ENCODE data around the gene ROBO2. TPM values are rescaled to one million over a fixed set of nuclear protein-coding genes. Genes with fewer than 3 reads are reported as not detected.

Gene ROBO2
- total RNA-seq, 4 donors from 2014 or later = 4.7 to 8.4 (median 6.6) TPM

DNA sequence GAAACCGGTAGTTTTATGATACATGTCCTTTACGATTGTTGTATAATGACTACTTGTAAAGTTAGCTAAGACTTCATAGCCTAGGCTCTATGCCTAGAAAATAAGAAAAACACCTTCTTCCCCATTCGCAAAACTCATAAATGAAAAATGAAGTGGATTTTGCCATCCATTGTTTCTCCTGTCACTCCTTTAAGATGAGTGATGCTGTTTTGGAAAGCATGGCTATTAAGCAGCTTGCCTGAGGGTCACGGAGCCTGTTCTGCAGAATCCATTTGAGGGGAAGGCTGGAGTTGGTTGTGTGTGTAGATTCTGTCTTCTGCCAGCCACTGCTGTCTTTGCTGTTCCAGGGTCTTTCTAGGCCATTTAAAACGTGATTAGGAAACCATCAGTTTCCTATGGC is 31.5 kb downstream of the ROBO2 start:
- no peak overlapping the region for H3K4me3 ChIP-seq
- WGBS, 2 donors = 38 to 48% methylated on average over 5 of the region's 5 CpGs
- no peaks in the 10 kb centered on the region for H3K36me3 ChIP-seq
- H3K27me3 ChIP-seq = no peaks in the 10 kb centered on the region
- H3K4me1 ChIP-seq = peaks cover 0 to 24% (median 2%) of the 10 kb centered on the region in 3 donors
- intact Hi-C loops (cut with DNase I) = no loop called here
- no peak for TF ChIP-seq POLR2A (IDR thresholded peaks at IDR 0.05)
- TF ChIP-seq, protein P1, sequence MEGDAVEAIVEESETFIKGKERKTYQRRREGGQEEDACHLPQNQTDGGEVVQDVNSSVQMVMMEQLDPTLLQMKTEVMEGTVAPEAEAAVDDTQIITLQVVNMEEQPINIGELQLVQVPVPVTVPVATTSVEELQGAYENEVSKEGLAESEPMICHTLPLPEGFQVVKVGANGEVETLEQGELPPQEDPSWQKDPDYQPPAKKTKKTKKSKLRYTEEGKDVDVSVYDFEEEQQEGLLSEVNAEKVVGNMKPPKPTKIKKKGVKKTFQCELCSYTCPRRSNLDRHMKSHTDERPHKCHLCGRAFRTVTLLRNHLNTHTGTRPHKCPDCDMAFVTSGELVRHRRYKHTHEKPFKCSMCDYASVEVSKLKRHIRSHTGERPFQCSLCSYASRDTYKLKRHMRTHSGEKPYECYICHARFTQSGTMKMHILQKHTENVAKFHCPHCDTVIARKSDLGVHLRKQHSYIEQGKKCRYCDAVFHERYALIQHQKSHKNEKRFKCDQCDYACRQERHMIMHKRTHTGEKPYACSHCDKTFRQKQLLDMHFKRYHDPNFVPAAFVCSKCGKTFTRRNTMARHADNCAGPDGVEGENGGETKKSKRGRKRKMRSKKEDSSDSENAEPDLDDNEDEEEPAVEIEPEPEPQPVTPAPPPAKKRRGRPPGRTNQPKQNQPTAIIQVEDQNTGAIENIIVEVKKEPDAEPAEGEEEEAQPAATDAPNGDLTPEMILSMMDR (IDR thresholded peaks at IDR 0.05) = no peak
- no peaks in the 10 kb centered on the region for H3K9me3 ChIP-seq
- H3K27ac ChIP-seq = no peak overlapping the region
- DNase-seq = no peak

DNA sequence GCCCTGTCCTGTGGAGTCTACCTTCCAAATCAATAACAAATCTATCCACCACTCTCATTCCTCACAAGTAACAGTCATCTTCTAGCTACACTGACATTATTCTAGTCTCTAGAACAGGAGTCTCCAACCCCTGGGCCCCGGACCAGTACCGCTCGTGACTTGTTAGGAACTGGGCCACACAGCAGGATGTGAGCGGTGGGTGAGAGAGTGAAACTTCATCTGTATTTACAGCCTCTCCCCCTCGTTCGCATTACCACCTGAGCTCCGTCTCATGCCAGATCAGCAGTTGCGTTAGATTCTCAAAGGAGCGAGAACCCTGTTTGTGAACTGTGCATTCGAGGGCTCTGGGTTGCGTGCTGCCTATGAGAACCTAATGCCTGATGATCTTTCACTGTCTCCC is 31.9 kb downstream of the ROBO2 start:
- H3K36me3 ChIP-seq = no peaks in the 10 kb centered on the region
- H3K27me3 ChIP-seq = no peaks in the 10 kb centered on the region
- 92 to 94% methylated on average over 10 to 11 of the region's 11 CpGs for WGBS, 2 donors
- H3K27ac ChIP-seq = no peak overlapping the region
- H3K4me1 ChIP-seq = peaks cover 0 to 24% (median 2%) of the 10 kb centered on the region in 3 donors
- intact Hi-C loops (cut with DNase I) = no loop called here
- TF ChIP-seq POLR2A (IDR thresholded peaks at IDR 0.05) = no peak
- TF ChIP-seq, protein P1 (IDR thresholded peaks at IDR 0.05) = no peak
- H3K9me3 ChIP-seq = no peaks in the 10 kb centered on the region
- no peak for DNase-seq
- no peak overlapping the region for H3K4me3 ChIP-seq

- 58 to 89% methylated on average over 1 of the region's 1 CpG for WGBS, 2 donors
Measured at GRCh38 chr3:77072232-77072631, 32.3 kb downstream of the ROBO2 start.

GRCh38 chr3:77078279-77078678 is 38.4 kb downstream of the ROBO2 start:
- DNase-seq = no peak
- Histone ChIP-seq H3K27ac (no peak overlapping the region), H3K4me3 (no peak overlapping the region), H3K27me3 (no peaks in the 10 kb centered on the region), H3K4me1 (peaks cover 0 to 11% (median 4%) of the 10 kb centered on the region in 3 donors), H3K9me3 (no peaks in the 10 kb centered on the region), H3K36me3 (no peaks in the 10 kb centered on the region)
- 82 to 86% methylated on average over 2 of the region's 2 CpGs for WGBS, 2 donors
- intact Hi-C loops (cut with DNase I) = no loop called here
- TF ChIP-seq, protein P1 (IDR thresholded peaks at IDR 0.05) = no peak
- no peak for TF ChIP-seq POLR2A (IDR thresholded peaks at IDR 0.05)

More at GRCh38 chr3:77072232-77072631, 32.3 kb downstream of the ROBO2 start:
- H3K4me3 ChIP-seq = no peak overlapping the region
- H3K27ac ChIP-seq = no peak overlapping the region
- no peak for TF ChIP-seq POLR2A (IDR thresholded peaks at IDR 0.05)
- TF ChIP-seq, protein P1 (IDR thresholded peaks at IDR 0.05) = no peak
- peaks cover 0 to 24% (median 2%) of the 10 kb centered on the region in 3 donors for H3K4me1 ChIP-seq
- H3K27me3 ChIP-seq = no peaks in the 10 kb centered on the region
- DNase-seq = no peak
- no peaks in the 10 kb centered on the region for H3K36me3 ChIP-seq
- no peaks in the 10 kb centered on the region for H3K9me3 ChIP-seq
- intact Hi-C loops (cut with DNase I) = no loop called here

GRCh38 chr3:77079988-77080610 is 40.2 kb downstream of the ROBO2 start:
- no peaks in the 10 kb centered on the region for H3K27me3 ChIP-seq
- DNase-seq = no peak
- H3K9me3 ChIP-seq = no peaks in the 10 kb centered on the region
- intact Hi-C loops (cut with DNase I) = no loop called here
- no peaks in the 10 kb centered on the region for H3K36me3 ChIP-seq
- H3K4me1 ChIP-seq = peaks cover 0 to 9% (median 4%) of the 10 kb centered on the region in 3 donors
- no peak overlapping the region for H3K27ac ChIP-seq
- TF ChIP-seq, protein P1 (IDR thresholded peaks at IDR 0.05) = no peak
- no peak for TF ChIP-seq POLR2A (IDR thresholded peaks at IDR 0.05)
- H3K4me3 ChIP-seq = no peak overlapping the region
- WGBS, 2 donors = 77 to 85% methylated on average over 12 of the region's 12 CpGs

Measured in esophagus squamous epithelium (tissue), 5 donors.